ENCODE data around the gene ZNF611.
"Not testable (repeated sequence)": the region's sequence is repeated elsewhere in the genome, so short reads cannot be mapped to it uniquely, and the experiment has no call there.

Gene ZNF611

GRCh38 chr19:52739576-52739975 is 4.7 kb upstream of the ZNF611 start:
- ATAC-seq (ENCODE audit: low read depth), result no peak
- DNase-seq (ENCODE audit: low spot score), result no peak
- H3K36me3 ChIP-seq (ENCODE audit: low read depth), result no peaks in the 10 kb centered on the region
- H3K4me3 ChIP-seq (ENCODE audit: severe bottlenecking), result no peak overlapping the region
- H3K9me3 ChIP-seq (ENCODE audit: severe bottlenecking), result no peaks in the 10 kb centered on the region
- no peak overlapping the region for H3K27ac ChIP-seq (ENCODE audit: poor library complexity, severe bottlenecking)
- no peak for TF ChIP-seq CTCF (IDR thresholded peaks at IDR 0.05; ENCODE audit: poor library complexity, severe bottlenecking)
- H3K27me3 ChIP-seq (ENCODE audit: insufficient read depth, poor library complexity, severe bottlenecking), result no peaks in the 10 kb centered on the region
- peaks cover 2% of the 10 kb centered on the region for H3K4me1 ChIP-seq (ENCODE audit: insufficient read depth, poor library complexity, severe bottlenecking)

- H3K27me3 ChIP-seq (ENCODE audit: insufficient read depth, poor library complexity, severe bottlenecking), result no peaks in the 10 kb centered on the region
- H3K36me3 ChIP-seq (ENCODE audit: low read depth), result no peaks in the 10 kb centered on the region; the same call in 1 of the 2 replicates
- no peak for TF ChIP-seq CTCF (IDR thresholded peaks at IDR 0.05; ENCODE audit: poor library complexity, severe bottlenecking)
- ATAC-seq (ENCODE audit: low read depth), result no peak
- H3K9me3 ChIP-seq (ENCODE audit: severe bottlenecking), result no peaks in the 10 kb centered on the region
- peak overlapping the region; percentile 28 for H3K27ac ChIP-seq (ENCODE audit: poor library complexity, severe bottlenecking)
- H3K4me1 ChIP-seq (ENCODE audit: insufficient read depth, poor library complexity, severe bottlenecking), result peaks cover 2% of the 10 kb centered on the region
- no peak for DNase-seq (ENCODE audit: low spot score)
- H3K4me3 ChIP-seq (ENCODE audit: severe bottlenecking), result no peak overlapping the region
These were observed 890 bp upstream of the ZNF611 start for GRCh38 chr19:52735734-52736133.

GRCh38 chr19:52734331-52734892 is 432 bp downstream of the ZNF611 start:
- DNase-seq (ENCODE audit: low spot score) (no peak), ATAC-seq (ENCODE audit: low read depth) (peak; percentile 44)
- Histone ChIP-seq H3K36me3 (ENCODE audit: low read depth) (peaks cover 4% of the 10 kb centered on the region), H3K4me3 (ENCODE audit: severe bottlenecking) (peak overlapping the region; percentile 58), H3K4me1 (ENCODE audit: insufficient read depth, poor library complexity, severe bottlenecking) (peaks cover 2% of the 10 kb centered on the region), H3K27me3 (ENCODE audit: insufficient read depth, poor library complexity, severe bottlenecking) (no peaks in the 10 kb centered on the region), H3K9me3 (ENCODE audit: severe bottlenecking) (no peaks in the 10 kb centered on the region), H3K27ac (ENCODE audit: poor library complexity, severe bottlenecking) (peak overlapping the region; percentile 28)
- no peak for TF ChIP-seq CTCF (IDR thresholded peaks at IDR 0.05; ENCODE audit: poor library complexity, severe bottlenecking)

- Histone ChIP-seq H3K36me3 (ENCODE audit: low read depth) (peaks cover 28% of the 10 kb centered on the region), H3K4me1 (ENCODE audit: insufficient read depth, poor library complexity, severe bottlenecking) (peaks cover 11% of the 10 kb centered on the region)
- not testable (repeated sequence) for H3K27ac ChIP-seq (ENCODE audit: poor library complexity, severe bottlenecking); H3K4me3 ChIP-seq (ENCODE audit: severe bottlenecking); H3K9me3 ChIP-seq (ENCODE audit: severe bottlenecking); DNase-seq (ENCODE audit: low spot score); ATAC-seq (ENCODE audit: low read depth); H3K27me3 ChIP-seq (ENCODE audit: insufficient read depth, poor library complexity, severe bottlenecking)
These were observed 8.8 kb downstream of the ZNF611 start for GRCh38 chr19:52726051-52726450.

- no peak for ATAC-seq (ENCODE audit: low read depth)
- no peak for DNase-seq (ENCODE audit: low spot score)
- Histone ChIP-seq H3K4me3 (ENCODE audit: severe bottlenecking) (no peak overlapping the region), H3K4me1 (ENCODE audit: insufficient read depth, poor library complexity, severe bottlenecking) (peaks cover 11% of the 10 kb centered on the region), H3K27ac (ENCODE audit: poor library complexity, severe bottlenecking) (no peak overlapping the region), H3K27me3 (ENCODE audit: insufficient read depth, poor library complexity, severe bottlenecking) (no peaks in the 10 kb centered on the region), H3K36me3 (ENCODE audit: low read depth) (peaks cover 28% of the 10 kb centered on the region), H3K9me3 (ENCODE audit: severe bottlenecking) (no peaks in the 10 kb centered on the region)
- no peak for TF ChIP-seq CTCF (IDR thresholded peaks at IDR 0.05; ENCODE audit: poor library complexity, severe bottlenecking)
These were observed 9.3 kb downstream of the ZNF611 start for GRCh38 chr19:52725528-52725961.
